GM18861 (cell line): Measurements from ENCODE around the gene KDM3A.

Experiments
- ATAC-seq: cut with Tn5 transposase; IDR thresholded peaks from one replicate; pipeline ENCODE4 v1.9.1; 2021; ENCODE audit not compliant: unreplicated experiment

The KDM3A gene

DNA sequence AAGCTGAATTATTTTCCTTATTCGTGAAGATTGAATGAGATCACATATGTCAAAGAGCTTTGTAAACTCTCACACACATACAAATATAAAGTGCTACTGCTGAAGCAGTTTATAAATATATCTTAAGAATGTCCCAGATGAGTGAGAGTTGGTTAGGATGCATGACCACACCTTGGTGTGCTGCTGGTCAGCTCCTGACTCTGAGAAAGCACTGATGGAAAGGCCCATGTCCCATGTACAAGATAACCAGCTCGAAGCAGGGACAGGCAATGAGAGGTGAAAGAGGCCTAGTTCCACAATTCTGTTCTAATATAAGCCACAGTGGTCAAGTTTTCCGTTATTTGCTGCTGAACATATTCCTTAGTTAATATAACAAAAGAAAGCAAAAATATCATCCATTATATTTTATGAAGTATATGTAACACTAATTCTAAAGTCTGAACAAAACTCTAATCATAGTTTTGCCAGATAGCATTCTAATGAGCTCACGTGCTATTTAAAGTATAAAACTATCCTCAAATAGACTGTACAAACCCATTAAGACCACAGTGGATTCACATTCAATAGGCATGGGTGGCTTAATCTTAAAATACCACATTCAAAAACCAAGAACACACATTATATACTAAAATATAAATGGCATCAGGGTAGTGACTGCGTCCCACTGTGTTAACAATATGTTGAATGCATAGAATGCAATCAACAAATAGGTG is 72.9 kb downstream of the KDM3A start:
- no peak for ATAC-seq

- no peak for ATAC-seq
These were observed 77.3 kb downstream of the KDM3A start for GRCh38 chr2:86518481-86518880.

DNA sequence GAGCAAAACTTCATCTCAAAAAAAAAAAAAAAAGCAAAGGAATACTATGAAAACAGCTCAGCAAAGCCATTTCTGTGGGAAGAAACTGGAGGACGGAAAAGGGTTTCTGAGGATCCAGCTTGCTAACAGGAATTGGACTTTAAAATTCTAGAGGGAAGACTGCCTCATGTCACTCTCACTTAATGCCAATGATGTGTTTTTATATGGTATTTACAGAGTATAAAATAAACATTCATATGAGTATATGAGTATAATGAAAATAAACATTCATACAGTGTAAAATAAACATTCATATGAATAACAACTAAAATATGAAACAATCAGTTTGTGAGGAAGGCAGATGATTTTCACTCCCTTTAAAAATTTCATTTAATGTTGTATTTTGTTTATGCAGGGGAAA is 78.2 kb downstream of the KDM3A start:
- ATAC-seq, result no peak

DNA sequence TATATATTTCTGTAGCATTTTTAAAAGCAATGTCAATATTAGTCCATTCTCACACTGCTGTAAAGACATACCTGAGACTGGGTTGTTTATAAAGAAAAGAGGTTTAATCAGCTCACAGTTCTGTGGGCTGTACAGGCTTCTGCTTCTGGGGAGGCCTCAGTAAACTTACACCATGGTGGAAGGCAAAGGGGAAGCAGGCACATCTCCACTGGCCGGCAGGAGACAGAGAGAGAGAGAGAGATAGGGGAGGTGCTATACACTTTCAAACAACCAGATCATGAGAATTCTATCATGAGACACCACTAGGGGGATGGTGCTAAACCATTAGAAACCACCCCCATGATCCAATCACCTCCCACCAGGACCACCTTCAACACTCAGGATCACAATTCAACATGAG is 79.0 kb downstream of the KDM3A start:
- ATAC-seq, result no peak

- no peak for ATAC-seq
These were observed 80.8 kb downstream of the KDM3A start for GRCh38 chr2:86521922-86522321.

DNA sequence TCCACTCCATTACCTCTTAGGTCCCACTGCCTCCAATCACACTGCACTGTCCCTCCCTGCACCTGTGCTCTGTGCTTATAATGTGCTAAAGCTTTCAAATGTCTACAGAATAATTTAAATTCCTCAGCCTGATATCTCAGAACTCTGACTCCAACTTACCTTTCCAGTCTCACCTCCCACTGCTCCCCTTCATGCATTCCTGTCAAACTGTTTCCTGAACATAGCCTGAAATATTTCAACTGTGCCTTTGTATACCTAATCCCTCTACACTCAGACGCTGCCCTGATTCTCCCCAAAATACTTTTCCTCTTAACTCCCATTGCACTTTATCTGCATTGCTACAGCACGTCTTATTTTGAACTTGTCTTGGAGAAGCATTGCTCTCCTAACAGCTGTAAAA is 81.5 kb downstream of the KDM3A start:
- no peak for ATAC-seq

GRCh38 chr2:86523491-86523890 is 82.3 kb downstream of the KDM3A start:
- no peak for ATAC-seq

- ATAC-seq, result no peak
These were observed 84.5 kb downstream of the KDM3A start for GRCh38 chr2:86525421-86526340.

- ATAC-seq, result no peak
These were observed 92.4 kb downstream of the KDM3A start for GRCh38 chr2:86533589-86533988.

DNA sequence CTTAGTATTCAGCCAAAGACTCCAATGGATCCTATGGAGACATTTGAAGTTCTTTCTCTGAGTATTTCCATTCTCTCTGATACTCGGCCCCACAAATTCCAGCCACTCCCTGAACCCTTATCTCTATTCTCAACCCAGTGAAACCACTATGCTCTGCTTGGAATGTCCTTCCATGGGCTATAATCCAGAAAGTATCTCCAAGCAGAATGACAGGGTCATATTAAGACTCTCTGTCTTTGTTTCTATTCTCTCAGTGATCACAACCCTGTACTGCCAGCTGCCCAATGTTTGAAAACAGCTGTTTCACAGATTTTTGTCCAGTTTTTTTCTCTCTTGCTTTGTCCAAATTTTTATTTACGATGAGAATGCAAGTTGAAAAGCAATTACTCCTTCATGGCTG is 100.2 kb downstream of the KDM3A start:
- no peak for ATAC-seq
